ENCODE results near the gene PAX8.

PAX8 gene

DNA sequence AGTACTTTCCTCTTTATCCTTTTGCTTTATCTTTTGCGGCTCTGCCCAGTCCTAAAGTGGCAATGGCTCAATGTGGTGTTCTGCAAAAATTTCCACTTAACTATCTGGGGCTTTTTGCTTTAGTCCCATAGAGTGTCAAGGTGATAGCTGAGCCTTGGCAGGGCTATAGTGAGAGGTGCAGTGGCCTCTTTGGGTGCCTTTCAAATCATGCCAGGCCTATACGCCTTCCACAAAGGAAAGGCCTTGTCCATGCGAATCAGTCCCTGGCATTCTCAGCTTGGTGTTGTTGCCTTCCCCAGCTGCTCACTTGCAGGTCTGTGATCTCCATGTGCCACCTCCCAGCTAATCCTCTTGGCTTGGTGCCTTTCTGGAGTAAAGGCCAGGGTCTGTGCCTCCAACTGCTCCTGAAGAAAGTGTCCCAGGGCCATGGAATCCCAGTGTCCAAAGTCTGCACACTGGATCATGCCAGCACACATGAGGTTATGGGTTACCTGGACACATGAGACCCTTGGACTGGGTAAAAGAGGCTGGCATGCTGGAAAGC is 26.6 kb downstream of the PAX8 start:
- Histone ChIP-seq H3K36me3 (ENCODE audit: control insufficient read depth, insufficient read depth, low read length) (no peaks in the 10 kb centered on the region), H3K27me3 (ENCODE audit: control insufficient read depth, insufficient read depth, low read length, poor library complexity, severe bottlenecking) (no peaks in the 10 kb centered on the region), H3K4me3 (ENCODE audit: insufficient read depth, low read depth, low read length) (no peak overlapping the region), H3K4me1 (ENCODE audit: control insufficient read depth, insufficient read depth, low read length) (no peaks in the 10 kb centered on the region), H3K27ac (ENCODE audit: insufficient read depth, low read depth, low read length, poor library complexity, severe bottlenecking) (no peak overlapping the region), H3K9me3 (ENCODE audit: control insufficient read depth, low read length) (no peaks in the 10 kb centered on the region)
- 92 to 94% methylated on average over 3 of the region's 3 CpGs for WGBS, 2 experiments

DNA sequence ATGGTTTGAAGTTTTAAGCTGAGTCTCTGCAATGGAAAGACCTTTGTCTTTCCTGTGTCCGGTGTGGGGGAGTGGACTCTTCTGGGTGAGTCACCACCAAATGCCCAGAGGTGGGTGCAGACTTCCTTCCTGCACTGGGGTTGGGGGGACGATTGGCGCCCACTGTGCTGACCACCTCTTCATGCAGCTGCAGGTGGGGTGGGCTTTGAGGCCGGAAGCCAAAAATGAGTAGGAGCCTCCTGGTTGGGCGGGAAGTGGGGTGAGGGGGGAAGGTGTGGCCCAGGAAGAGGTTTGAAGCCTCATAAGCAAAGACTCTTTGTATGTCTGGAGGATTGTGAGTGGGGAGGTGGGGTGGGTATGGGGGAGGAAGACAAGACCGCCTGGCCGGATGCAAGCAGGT is 27.6 kb downstream of the PAX8 start:
- Histone ChIP-seq H3K9me3 (ENCODE audit: control insufficient read depth, low read length) (no peaks in the 10 kb centered on the region), H3K27me3 (ENCODE audit: control insufficient read depth, insufficient read depth, low read length, poor library complexity, severe bottlenecking) (no peaks in the 10 kb centered on the region), H3K27ac (ENCODE audit: insufficient read depth, low read depth, low read length, poor library complexity, severe bottlenecking) (no peak overlapping the region), H3K4me3 (ENCODE audit: insufficient read depth, low read depth, low read length) (no peak overlapping the region), H3K4me1 (ENCODE audit: control insufficient read depth, insufficient read depth, low read length) (no peaks in the 10 kb centered on the region), H3K36me3 (ENCODE audit: control insufficient read depth, insufficient read depth, low read length) (no peaks in the 10 kb centered on the region)
- WGBS, 2 experiments, result 94 to 95% methylated on average over 7 of the region's 7 CpGs

DNA sequence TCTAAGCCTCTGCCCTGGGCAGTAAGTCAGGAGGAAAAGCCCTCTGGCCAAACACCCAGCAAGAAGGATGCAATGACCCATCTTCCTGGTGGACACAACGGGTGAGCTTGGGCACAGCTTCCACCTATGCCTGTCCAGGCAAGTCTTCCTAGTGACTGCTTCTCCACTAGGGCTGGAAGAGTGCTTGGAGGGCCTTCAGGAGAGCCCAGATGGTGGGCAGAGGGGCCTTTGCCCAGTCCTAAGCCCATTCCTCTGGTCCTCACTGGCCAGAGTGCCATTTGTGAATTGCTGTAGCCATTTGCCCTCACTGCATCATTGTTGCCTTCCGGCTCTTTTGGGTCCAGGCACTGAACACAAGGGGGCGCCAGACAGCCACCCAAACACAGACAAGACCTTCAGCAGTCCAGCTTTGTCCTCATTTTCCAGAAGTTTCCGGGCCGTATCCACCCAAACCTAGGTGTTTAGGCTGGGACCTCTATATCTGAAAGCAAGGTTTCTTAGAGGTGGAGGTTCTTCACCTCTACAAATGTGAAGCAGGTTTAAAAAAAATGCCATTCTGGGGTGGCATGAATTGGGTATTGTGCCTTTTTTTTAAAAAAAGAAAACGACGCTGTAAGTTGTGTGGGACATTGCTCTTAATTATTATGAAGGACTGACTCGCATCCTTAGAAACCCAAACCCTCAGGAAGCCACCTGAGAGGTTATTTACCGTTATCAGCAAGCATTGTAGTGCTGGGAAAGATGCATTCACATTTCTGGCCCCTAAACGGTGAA is 29.5 kb downstream of the PAX8 start:
- no peaks in the 10 kb centered on the region for H3K27me3 ChIP-seq (ENCODE audit: control insufficient read depth, insufficient read depth, low read length, poor library complexity, severe bottlenecking)
- peaks cover 16% of the 10 kb centered on the region for H3K4me1 ChIP-seq (ENCODE audit: control insufficient read depth, insufficient read depth, low read length)
- WGBS, 2 experiments, result 75 to 76% methylated on average over 10 of the region's 10 CpGs
- H3K36me3 ChIP-seq (ENCODE audit: control insufficient read depth, insufficient read depth, low read length), result no peaks in the 10 kb centered on the region
- H3K27ac ChIP-seq (ENCODE audit: insufficient read depth, low read depth, low read length, poor library complexity, severe bottlenecking), result no peak overlapping the region
- H3K4me3 ChIP-seq (ENCODE audit: insufficient read depth, low read depth, low read length), result no peak overlapping the region
- no peaks in the 10 kb centered on the region for H3K9me3 ChIP-seq (ENCODE audit: control insufficient read depth, low read length)

DNA sequence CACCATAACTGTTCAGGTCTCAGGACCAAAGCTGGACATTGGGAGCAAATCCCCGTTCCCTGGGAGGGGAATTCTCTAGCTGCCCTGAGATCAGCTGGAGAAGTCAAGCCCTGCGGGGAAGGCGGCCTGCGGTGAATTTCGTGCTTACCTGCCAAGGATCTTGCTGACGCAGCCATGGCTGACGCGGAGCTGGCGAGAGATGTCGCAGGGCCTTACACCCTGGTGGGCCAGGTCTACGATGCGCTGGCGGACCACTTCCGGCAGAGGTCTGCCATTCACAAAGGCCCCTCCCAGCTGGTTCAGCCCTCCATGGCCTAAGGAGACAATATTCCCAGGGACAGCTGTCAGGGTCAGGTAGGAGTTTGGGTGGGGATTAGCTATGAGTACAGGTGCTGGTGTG is 32.1 kb downstream of the PAX8 start:
- WGBS, 2 experiments, result 87 to 89% methylated on average over 14 of the region's 14 CpGs

DNA sequence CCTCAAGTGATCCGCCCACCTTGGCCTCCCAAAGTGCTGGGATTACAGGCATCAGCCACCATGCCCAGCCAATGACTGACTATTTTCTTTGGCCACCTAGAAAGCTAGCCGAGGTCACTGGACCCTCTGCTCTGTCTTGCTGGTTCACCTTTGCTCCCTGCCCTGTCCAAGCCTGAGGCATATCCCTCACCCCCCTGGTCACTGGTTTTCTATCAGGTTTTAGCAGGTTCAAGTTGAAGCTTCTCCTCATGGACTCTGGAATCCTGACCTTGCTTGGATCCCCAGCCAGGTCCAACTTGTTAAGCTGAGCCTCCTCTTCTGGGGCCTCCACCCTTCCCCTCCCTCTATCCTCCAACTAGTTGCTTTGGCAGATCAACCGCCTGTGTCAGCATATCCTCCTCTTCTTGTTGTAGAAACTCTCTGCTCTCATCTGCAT is 33.4 kb downstream of the PAX8 start:
- WGBS, 2 experiments, result 84 to 89% methylated on average over 3 of the region's 3 CpGs
- no peak overlapping the region for H3K4me3 ChIP-seq (ENCODE audit: insufficient read depth, low read depth, low read length)
- H3K27ac ChIP-seq (ENCODE audit: insufficient read depth, low read depth, low read length, poor library complexity, severe bottlenecking), result no peak overlapping the region

More for the DNA sequence above, 32.1 kb downstream of the PAX8 start:
- no peaks in the 10 kb centered on the region for H3K9me3 ChIP-seq (ENCODE audit: control insufficient read depth, low read length)
- H3K36me3 ChIP-seq (ENCODE audit: control insufficient read depth, insufficient read depth, low read length), result no peaks in the 10 kb centered on the region
- H3K27me3 ChIP-seq (ENCODE audit: control insufficient read depth, insufficient read depth, low read length, poor library complexity, severe bottlenecking), result no peaks in the 10 kb centered on the region
- no peak overlapping the region for H3K4me3 ChIP-seq (ENCODE audit: insufficient read depth, low read depth, low read length)
- H3K27ac ChIP-seq (ENCODE audit: insufficient read depth, low read depth, low read length, poor library complexity, severe bottlenecking), result no peak overlapping the region
- peaks cover 17% of the 10 kb centered on the region for H3K4me1 ChIP-seq (ENCODE audit: control insufficient read depth, insufficient read depth, low read length)

DNA sequence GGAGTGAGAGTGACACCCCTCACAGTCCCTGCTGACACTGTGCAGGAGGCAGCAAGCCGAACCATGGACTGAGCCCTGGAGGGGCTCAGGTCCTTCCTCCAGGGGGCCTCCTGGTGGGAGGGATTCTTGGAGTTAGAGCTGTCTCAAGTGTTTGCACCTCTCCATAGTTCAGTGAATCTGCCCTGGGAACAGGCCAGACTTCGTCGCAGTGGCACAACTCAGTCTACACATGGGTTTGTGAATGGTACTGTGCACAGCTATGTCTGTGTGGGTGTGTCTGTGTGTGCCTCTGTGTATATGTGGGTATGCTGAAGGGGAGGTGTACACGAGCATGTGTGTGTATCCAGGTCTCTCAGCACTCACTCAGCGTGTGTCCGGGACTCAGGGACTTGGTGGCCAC is 36.4 kb downstream of the PAX8 start:
- Histone ChIP-seq H3K9me3 (ENCODE audit: control insufficient read depth, low read length) (no peaks in the 10 kb centered on the region), H3K36me3 (ENCODE audit: control insufficient read depth, insufficient read depth, low read length) (no peaks in the 10 kb centered on the region), H3K27me3 (ENCODE audit: control insufficient read depth, insufficient read depth, low read length, poor library complexity, severe bottlenecking) (no peaks in the 10 kb centered on the region), H3K4me3 (ENCODE audit: insufficient read depth, low read depth, low read length) (no peak overlapping the region), H3K4me1 (ENCODE audit: control insufficient read depth, insufficient read depth, low read length) (peaks cover 21% of the 10 kb centered on the region), H3K27ac (ENCODE audit: insufficient read depth, low read depth, low read length, poor library complexity, severe bottlenecking) (no peak overlapping the region)
- 94% methylated on average over 6 of the region's 6 CpGs for WGBS, 2 experiments

More for the DNA sequence above, 33.4 kb downstream of the PAX8 start:
- H3K36me3 ChIP-seq (ENCODE audit: control insufficient read depth, insufficient read depth, low read length), result no peaks in the 10 kb centered on the region
- peaks cover 17% of the 10 kb centered on the region for H3K4me1 ChIP-seq (ENCODE audit: control insufficient read depth, insufficient read depth, low read length)
- H3K27me3 ChIP-seq (ENCODE audit: control insufficient read depth, insufficient read depth, low read length, poor library complexity, severe bottlenecking), result no peaks in the 10 kb centered on the region
- H3K9me3 ChIP-seq (ENCODE audit: control insufficient read depth, low read length), result no peaks in the 10 kb centered on the region

DNA sequence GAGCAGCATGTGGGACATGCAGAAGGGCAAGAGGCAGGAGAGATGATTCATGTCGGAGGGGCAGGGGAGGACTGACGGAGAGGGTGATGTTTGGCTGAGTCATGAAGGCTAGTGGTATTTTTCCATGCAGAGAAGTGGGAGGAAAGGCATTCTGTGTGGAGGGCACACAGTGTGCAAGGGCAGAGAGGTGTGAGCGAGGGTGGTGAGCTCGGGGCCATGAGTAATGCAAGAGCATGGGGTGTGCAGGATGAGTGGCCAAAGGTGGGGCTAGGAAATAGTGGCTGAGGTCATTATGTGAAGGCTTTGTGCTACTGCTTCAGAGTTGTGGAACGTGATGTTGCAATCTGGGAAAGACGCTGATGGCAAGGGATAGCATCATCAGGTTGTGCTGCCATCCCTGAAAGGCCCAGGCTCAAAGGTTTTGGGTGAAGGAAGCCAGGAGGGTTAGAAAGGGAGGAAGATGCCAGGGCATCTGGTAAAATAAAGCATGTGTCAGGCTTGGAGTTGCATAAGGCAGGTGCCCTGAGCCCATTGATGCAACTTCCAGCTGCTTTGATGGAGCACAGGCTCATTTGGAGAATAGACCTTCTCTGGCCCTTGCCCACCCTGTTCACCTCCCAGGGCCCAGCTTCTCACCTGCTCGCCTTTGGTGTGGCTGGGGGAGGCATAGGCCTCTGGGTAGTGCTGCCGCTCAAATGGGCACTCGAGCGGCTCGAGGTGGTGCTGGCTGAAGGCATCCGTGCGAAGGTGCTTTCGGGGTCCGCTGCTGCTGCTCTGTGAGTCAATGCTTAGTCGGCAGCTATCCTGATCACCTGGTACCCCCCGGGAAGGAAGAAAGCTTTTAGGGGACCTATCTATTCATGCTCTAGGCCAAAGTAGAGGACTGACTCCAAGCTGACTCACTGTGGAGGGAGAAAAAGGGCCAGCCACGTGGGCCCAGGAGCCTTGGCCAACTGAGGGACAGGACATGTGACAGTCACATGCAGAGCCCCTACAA is 37.5 kb downstream of the PAX8 start:
- Histone ChIP-seq H3K36me3 (ENCODE audit: control insufficient read depth, insufficient read depth, low read length) (no peaks in the 10 kb centered on the region), H3K4me1 (ENCODE audit: control insufficient read depth, insufficient read depth, low read length) (peaks cover 21% of the 10 kb centered on the region), H3K4me3 (ENCODE audit: insufficient read depth, low read depth, low read length) (no peak overlapping the region), H3K9me3 (ENCODE audit: control insufficient read depth, low read length) (no peaks in the 10 kb centered on the region), H3K27me3 (ENCODE audit: control insufficient read depth, insufficient read depth, low read length, poor library complexity, severe bottlenecking) (no peaks in the 10 kb centered on the region), H3K27ac (ENCODE audit: insufficient read depth, low read depth, low read length, poor library complexity, severe bottlenecking) (no peak overlapping the region)
- WGBS, 2 experiments, result 91% methylated on average over 18 of the region's 18 CpGs

DNA sequence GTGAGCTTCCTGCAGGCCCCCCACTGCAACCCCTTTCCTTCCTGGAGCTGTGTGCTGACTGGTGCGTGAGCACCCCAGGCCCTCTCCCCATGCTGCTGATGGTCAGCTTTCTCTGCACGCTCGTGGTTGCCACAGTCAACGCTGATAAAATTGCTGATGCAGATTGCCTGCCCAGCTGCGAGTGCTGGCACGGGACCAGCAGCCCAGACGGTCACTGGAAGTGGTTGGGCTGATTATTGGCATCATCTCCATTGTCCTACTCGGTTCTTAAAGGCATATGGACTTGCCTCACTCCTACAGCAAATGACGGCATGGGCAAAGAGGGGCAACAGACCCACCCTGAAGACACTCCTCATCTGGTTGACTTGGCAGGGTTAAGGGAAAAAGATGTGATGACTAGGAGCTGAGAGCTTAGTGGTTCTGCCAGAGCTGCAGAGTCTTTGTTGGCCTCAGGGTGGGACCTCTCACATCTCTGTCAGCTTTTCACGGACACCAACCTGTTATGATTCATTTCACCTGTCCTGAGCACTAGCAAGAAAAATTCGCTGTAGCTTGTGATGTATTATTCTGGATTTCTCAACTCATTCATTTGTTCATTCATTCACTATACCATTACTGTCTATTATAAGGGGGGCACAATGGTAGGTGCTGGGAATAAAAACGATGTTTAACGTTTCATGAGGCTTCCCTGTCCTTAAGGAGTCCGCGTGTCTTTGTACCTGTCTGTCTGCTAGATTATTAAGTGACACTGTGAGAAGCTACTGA is 38.4 kb downstream of the PAX8 start:
- H3K4me3 ChIP-seq (ENCODE audit: insufficient read depth, low read depth, low read length), result no peak overlapping the region
- H3K9me3 ChIP-seq (ENCODE audit: control insufficient read depth, low read length), result no peaks in the 10 kb centered on the region
- no peak overlapping the region for H3K27ac ChIP-seq (ENCODE audit: insufficient read depth, low read depth, low read length, poor library complexity, severe bottlenecking)
- peaks cover 16% of the 10 kb centered on the region for H3K4me1 ChIP-seq (ENCODE audit: control insufficient read depth, insufficient read depth, low read length)
- 78 to 80% methylated on average over 14 to 15 of the region's 15 CpGs for WGBS, 2 experiments
- no peaks in the 10 kb centered on the region for H3K27me3 ChIP-seq (ENCODE audit: control insufficient read depth, insufficient read depth, low read length, poor library complexity, severe bottlenecking)
- no peaks in the 10 kb centered on the region for H3K36me3 ChIP-seq (ENCODE audit: control insufficient read depth, insufficient read depth, low read length)

DNA sequence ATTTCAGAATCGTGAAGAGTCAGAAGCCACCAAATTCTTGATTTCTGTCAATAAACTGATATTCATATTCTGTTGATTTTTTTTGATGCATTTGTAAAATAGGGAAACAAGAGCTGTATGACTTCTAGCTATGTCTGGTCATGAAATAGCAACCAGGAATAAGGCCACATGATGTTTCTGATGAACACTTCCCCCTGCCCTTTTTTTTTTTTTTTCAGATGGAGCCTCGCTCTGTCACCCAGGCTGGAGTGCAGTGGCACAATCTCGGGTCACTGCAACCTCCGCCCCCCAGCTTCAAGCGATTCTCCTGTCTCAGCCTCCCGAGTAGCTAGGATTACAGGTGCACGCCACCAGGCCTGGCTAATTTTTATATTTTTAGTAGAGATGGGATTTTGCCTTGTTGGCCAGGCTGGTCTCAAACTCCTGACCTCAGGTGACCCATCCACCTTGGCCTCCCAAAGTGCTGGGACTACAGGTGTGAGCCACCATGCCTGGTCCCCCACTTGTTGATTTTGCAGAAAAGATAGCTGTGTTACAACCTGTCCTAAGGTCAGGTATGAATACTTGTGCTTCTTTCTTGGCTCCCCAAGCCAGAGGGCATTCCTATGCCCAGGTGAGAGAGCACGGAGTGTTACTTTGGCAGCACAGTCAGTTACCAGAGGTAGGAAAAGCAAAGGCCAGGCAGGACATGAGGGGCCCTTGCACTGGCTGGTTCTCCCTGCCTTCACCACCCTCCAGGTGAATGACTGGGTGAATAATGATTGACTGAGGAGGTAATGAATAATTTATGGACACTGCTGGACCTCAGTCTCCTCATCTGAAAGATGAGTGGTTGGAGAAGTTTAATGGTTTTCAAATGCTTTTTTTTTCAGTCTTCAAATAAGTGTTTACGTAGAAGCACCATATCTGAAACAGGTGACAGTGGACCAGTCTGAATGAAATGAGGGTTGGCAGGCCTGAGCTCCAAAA is 39.6 kb downstream of the PAX8 start:
- Histone ChIP-seq H3K36me3 (ENCODE audit: control insufficient read depth, insufficient read depth, low read length) (no peaks in the 10 kb centered on the region), H3K9me3 (ENCODE audit: control insufficient read depth, low read length) (no peaks in the 10 kb centered on the region), H3K27me3 (ENCODE audit: control insufficient read depth, insufficient read depth, low read length, poor library complexity, severe bottlenecking) (no peaks in the 10 kb centered on the region), H3K27ac (ENCODE audit: insufficient read depth, low read depth, low read length, poor library complexity, severe bottlenecking) (no peak overlapping the region), H3K4me3 (ENCODE audit: insufficient read depth, low read depth, low read length) (no peak overlapping the region), H3K4me1 (ENCODE audit: control insufficient read depth, insufficient read depth, low read length) (peaks cover 5% of the 10 kb centered on the region)
- WGBS, 2 experiments, result 95 to 96% methylated on average over 9 of the region's 9 CpGs
